GM10266 (cell line): ENCODE measurements around the gene SPATA31E1.

Source experiments
- DNase-seq: peaks from one replicate; pipeline ENCODE4 v3.0.0; 2012; ENCODE audit errors: extremely low spot score
- CTCF ChIP-seq: IDR thresholded peaks from 2 replicates; pipeline ENCODE4 v1.5.1; 2012; ENCODE audit warnings: mild to moderate bottlenecking, low read depth; ENCODE audit not compliant: control insufficient read depth, insufficient read depth; ENCODE audit errors: missing control alignments

Gene SPATA31E1

GRCh38 chr9:87871425-87872078 lies 11.1 kb upstream of the SPATA31E1 start:
- TF ChIP-seq CTCF: no peak
- DNase-seq: no peak

- no peak for DNase-seq
- TF ChIP-seq CTCF: no peak
These were observed 10.5 kb upstream of the SPATA31E1 start for GRCh38 chr9:87872079-87872624.

GRCh38 chr9:87873607-87874303 lies 8.9 kb upstream of the SPATA31E1 start:
- no peak for DNase-seq
- no peak for TF ChIP-seq CTCF

DNA sequence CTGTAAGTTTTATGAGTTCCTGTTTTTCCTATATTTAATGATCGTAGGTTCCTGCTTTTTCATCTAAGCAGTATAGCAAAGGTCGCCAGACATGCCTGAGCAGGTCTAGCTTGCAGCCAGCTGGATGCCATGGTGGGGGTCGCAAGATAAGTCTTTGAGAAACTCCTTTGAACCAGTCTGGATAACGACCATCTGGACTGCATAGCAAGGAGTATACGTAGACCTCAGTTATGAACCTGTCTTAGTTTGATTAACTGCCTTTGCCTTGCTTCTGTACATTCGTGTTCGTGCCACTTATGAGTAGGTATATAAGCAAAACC lies 8.4 kb upstream of the SPATA31E1 start:
- no peak for TF ChIP-seq CTCF
- no peak for DNase-seq

- TF ChIP-seq CTCF: no peak
- no peak for DNase-seq
These were observed 7.6 kb upstream of the SPATA31E1 start for GRCh38 chr9:87875060-87875459.

DNA sequence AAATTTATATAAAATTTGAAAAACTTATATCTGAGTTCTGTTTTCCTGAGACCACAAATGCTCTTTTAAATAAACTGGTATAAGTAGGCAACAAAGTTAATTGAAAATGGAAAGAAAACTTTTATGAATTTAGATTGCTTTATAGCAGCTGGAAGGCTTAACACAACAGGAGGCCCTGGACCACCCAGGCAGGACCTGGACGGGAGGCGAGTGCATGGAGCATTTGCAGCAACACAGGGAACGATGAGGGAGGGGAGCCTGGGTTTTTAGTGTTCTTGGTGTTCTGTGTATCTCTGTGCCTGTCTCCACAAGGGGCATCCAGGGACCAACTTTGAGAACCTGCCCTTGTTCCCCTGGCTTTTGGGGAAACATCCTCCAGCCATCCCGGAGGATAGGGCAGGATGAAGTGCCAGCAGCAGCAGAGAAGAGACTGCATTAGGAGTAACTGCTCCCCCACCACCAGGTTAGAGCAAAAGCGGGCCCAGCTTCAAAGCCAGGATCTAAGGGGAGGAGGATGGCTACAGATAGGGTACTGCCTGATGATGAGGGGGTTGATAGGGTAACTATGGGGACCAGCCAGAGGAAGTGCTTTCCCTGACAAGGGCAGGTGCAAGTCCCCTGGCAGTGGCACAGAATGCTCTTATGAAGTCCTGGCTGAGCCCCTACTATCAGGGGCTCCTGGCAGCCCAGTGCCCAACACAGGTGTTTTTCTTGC lies 6.7 kb upstream of the SPATA31E1 start:
- TF ChIP-seq CTCF: no peak
- DNase-seq: no peak
